ENCODE measurements around the gene CDC42BPG. TPM values are rescaled to one million over a fixed set of nuclear protein-coding genes. Genes with fewer than 3 reads are reported as not detected.

The CDC42BPG gene
- total RNA-seq, 1 experiment from 2014 or later = 30.1 TPM

DNA sequence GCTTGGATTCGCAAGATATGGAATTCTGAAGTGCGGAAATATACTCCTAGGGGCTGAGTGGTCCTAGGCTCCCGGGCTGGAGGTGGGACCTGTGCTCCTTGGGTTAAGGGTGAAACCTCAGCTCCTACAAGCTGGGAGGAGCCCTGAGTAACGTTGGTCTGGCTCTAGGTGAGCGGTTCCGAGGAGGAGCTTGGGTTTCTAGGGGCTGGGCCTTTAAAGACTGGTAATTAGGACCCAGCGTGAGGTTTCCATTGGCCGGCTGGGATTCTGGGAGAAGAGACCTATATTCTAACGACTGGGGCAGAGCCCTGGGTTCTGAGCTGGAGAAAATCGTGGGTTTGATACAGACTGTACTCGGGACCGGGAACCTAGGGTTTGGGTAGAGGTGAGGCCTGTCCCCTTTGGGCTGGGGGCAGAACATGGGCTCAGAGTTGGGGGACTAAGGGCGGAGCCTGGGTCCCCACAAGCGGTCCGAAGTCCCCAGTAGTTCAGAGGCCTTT, 40.6 kb downstream of the CDC42BPG start (continued):
- TF ChIP-seq, protein P1, sequence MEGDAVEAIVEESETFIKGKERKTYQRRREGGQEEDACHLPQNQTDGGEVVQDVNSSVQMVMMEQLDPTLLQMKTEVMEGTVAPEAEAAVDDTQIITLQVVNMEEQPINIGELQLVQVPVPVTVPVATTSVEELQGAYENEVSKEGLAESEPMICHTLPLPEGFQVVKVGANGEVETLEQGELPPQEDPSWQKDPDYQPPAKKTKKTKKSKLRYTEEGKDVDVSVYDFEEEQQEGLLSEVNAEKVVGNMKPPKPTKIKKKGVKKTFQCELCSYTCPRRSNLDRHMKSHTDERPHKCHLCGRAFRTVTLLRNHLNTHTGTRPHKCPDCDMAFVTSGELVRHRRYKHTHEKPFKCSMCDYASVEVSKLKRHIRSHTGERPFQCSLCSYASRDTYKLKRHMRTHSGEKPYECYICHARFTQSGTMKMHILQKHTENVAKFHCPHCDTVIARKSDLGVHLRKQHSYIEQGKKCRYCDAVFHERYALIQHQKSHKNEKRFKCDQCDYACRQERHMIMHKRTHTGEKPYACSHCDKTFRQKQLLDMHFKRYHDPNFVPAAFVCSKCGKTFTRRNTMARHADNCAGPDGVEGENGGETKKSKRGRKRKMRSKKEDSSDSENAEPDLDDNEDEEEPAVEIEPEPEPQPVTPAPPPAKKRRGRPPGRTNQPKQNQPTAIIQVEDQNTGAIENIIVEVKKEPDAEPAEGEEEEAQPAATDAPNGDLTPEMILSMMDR (IDR thresholded peaks at IDR 0.05 in 2 of 3, conservative IDR thresholded peaks at IDR 0.05 in 1 of 3; ENCODE audit: borderline replicate concordance in 1 of 3, insufficient read depth in 1 of 3, low read depth in 2 of 3, low read length in 2 of 3) = no peak
- no peak for TF ChIP-seq FOSL1 (IDR thresholded peaks at IDR 0.05; ENCODE audit: low read depth)

DNA sequence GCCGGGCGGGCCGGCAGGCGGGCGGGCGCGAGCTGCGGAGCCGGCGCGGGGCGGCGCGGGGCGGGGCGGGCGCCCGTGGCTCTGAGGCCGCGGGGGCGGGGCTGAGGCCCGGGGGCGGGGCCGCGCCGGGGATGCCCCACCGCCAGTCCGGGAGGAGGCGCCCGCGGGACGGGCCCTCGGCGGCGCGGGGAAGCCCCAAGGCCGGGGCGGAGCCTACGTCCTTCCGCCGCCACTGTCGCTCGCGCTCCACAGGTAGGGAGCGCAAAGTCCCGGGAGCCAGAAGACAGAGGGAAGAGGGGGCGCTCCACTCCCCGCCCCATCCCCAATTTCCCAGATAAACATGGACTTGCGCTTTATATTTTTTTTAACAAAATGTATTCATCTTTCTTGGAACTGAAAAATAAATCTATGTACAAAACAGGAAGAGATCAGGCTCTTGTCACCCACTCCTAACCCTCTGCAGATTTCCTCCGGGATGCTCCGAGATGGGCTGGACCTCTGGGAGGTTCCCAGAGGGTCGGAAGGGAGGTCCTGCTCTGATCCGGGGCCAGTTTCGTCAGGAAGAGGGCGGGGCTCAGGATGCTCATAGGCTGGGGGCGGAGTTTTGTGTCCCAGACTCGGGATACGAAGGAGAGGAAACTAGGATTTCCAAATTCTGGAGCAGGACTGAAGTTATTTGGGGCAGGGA, 41.2 kb downstream of the CDC42BPG start, which contains the start of gene MAP4K2:
TSS of gene MAP4K2 (minus strand) at position 57 of the 688 bp plus-strand sequence. CDS start 65 bp downstream, outside the sequence.
- Histone ChIP-seq H3K9me2 (ENCODE audit: insufficient read depth) (no peaks in the 10 kb centered on the region), H3K79me2 (ENCODE audit: insufficient read depth, low read length) (peaks cover 2% of the 10 kb centered on the region; the same call in 1 of the 2 replicates), H3K4me1 (ENCODE audit: control insufficient read depth in 1 of 2, insufficient read depth in 2 of 2, low read length in 2 of 2) (peaks cover 24 to 47% of the 10 kb centered on the region in 2 experiments), H2AFZ (ENCODE audit: low read depth, low read length, poor library complexity, severe bottlenecking) (no peak within 1 kb of the TSS), H3K9me3 (ENCODE audit: control insufficient read depth in 1 of 2, insufficient read depth in 1 of 2, low read depth in 1 of 2, low read length in 2 of 2) (no peaks in the 10 kb centered on the region), H3K4me3 (replicated peaks in 1 of 2; ENCODE audit: low read depth in 1 of 2, low read length in 2 of 2) (peak within 1 kb of the TSS; percentile 73 to 83), H3K27ac (ENCODE audit: low read depth, low read length) (peak within 1 kb of the TSS; percentile 92), H3K27me3 (ENCODE audit: insufficient read depth, low read length) (no peaks in the 10 kb centered on the region), H3K9ac (ENCODE audit: low read length) (peak within 1 kb of the TSS; percentile 73), H3K36me3 (ENCODE audit: control insufficient read depth in 1 of 2, insufficient read depth in 2 of 2, low read length in 2 of 2) (peaks cover 5 to 10% of the 10 kb centered on the region in 2 experiments; a peak in 2 of 4 replicates), H4K20me1 (ENCODE audit: insufficient read depth) (no peaks in the 10 kb centered on the region), H3K4me2 (ENCODE audit: low read length) (peak within 1 kb of the TSS; percentile 96)
- ChIA-PET CTCF (interaction anchor here (0.9 to 2.1 kb wide), 2 partner anchors 41 to 60 kb away, joined by 3 to 4 read pairs; partner anchors contain the start of gene CDC42BPG), RAD21 (ENCODE audit: low non-redundant PET in 1 of 2, low total read pairs in 2 of 2, uncharacterized antibody in 2 of 2, unreplicated experiment in 2 of 2) (interaction anchor here in 1 of 2 experiments (0.8 kb wide), 1 partner anchor 319 kb away, joined by 4 read pairs; the partner anchor contains the start of genes FAU and MRPL49), POLR2A (interaction anchor here (0.9 to 1.2 kb wide), 2 partner anchors 12 to 332 kb away, joined by 3 read pairs; no protein-coding TSS in a partner anchor)
- ATAC-seq (peak; percentile 90), DNase-seq (ENCODE audit: low read depth, low spot score) (peak; percentile 64)
- intact Hi-C loops (cut with micrococcal nuclease) = no loop called here
- TF ChIP-seq, protein P1 (IDR thresholded peaks at IDR 0.05 in 2 of 3, conservative IDR thresholded peaks at IDR 0.05 in 1 of 3; ENCODE audit: borderline replicate concordance in 1 of 3, insufficient read depth in 1 of 3, low read depth in 2 of 3, low read length in 2 of 3) = peak in 2 of 3 experiments; percentile 21 to 24; a peak in 1 of 6 replicates
- no peak for TF ChIP-seq CEBPB (IDR thresholded peaks at IDR 0.05; ENCODE audit: low read depth)
- TF ChIP-seq SIN3A (IDR thresholded peaks at IDR 0.05; ENCODE audit: low read depth) = peak; percentile 51; the same call in 1 of the 2 replicates
- TF ChIP-seq POLR2AphosphoS5 (IDR thresholded peaks at IDR 0.05; ENCODE audit: low read depth, low read length) = peak; percentile 62
- no peak for TF ChIP-seq SRF (IDR thresholded peaks at IDR 0.05; ENCODE audit: low read depth)
- 0 out of 2 replicates have a peak, but pooled peaks have one; percentile 3 for TF ChIP-seq ZFX (IDR thresholded peaks at IDR 0.05)
- TF ChIP-seq TCF7L2 (IDR thresholded peaks at IDR 0.05; ENCODE audit: borderline replicate concordance, extremely low read depth, insufficient read depth, insufficient read length) = peak; percentile 28
- BruUV-seq (replicated peaks) = no TSS peak
